Activated T-cell treated with anti-CD3 and anti-CD28 coated beads, Interleukin-2, amount 50 U/mL, for 1 hour (primary cell): ENCODE data around the gene CLCN7.
"Not testable (repeated sequence)": the region's sequence is repeated elsewhere in the genome, so short reads cannot be mapped to it uniquely, and the experiment has no call there.

Source experiments
- DNase-seq: peaks from one replicate; pipeline ENCODE4 v3.0.0-alpha.2; 2020

CLCN7 gene

GRCh38 chr16:1443980-1444729 is 30.7 kb downstream of the CLCN7 start, which contains the start of gene CCDC154:
CCDC154 (minus strand) TSS chr16:1444556; CDS start chr16:1444322, 234 bp downstream.
- DNase-seq: no peak

- DNase-seq: no peak
These were observed 31.3 kb downstream of the CLCN7 start for GRCh38 chr16:1443403-1443973.

GRCh38 chr16:1442697-1443096 is 32.1 kb downstream of the CLCN7 start:
- no peak for DNase-seq

- DNase-seq: no peak
These were observed 33.4 kb downstream of the CLCN7 start for GRCh38 chr16:1441391-1441829.

- not testable (repeated sequence) for DNase-seq
These were observed 35.1 kb downstream of the CLCN7 start for GRCh38 chr16:1439699-1440074.

- no peak for DNase-seq
These were observed 35.6 kb downstream of the CLCN7 start for GRCh38 chr16:1439058-1439698.

GRCh38 chr16:1438229-1439057 is 36.4 kb downstream of the CLCN7 start:
- no peak for DNase-seq

- DNase-seq: no peak
These were observed 37.2 kb downstream of the CLCN7 start for GRCh38 chr16:1437606-1438005.

- no peak for DNase-seq
These were observed 38.0 kb downstream of the CLCN7 start for GRCh38 chr16:1436731-1437355.

- no peak for DNase-seq
These were observed 38.7 kb downstream of the CLCN7 start for GRCh38 chr16:1435921-1436697.

GRCh38 chr16:1434644-1435592 is 39.9 kb downstream of the CLCN7 start:
- no peak for DNase-seq

- DNase-seq: no peak
These were observed 41.1 kb downstream of the CLCN7 start for GRCh38 chr16:1433756-1434155.

GRCh38 chr16:1433263-1433560 is 41.6 kb downstream of the CLCN7 start:
- DNase-seq: no peak

- DNase-seq: no peak
These were observed 42.2 kb downstream of the CLCN7 start for GRCh38 chr16:1432388-1433262.

GRCh38 chr16:1431497-1432270 is 43.1 kb downstream of the CLCN7 start:
- no peak for DNase-seq

GRCh38 chr16:1430759-1431496 is 43.9 kb downstream of the CLCN7 start, which contains the start of gene PERCC1:
PERCC1 (plus strand) TSS chr16:1431078; CDS start chr16:1432594, 1,516 bp downstream.
- no peak for DNase-seq

- DNase-seq: no peak
These were observed 44.5 kb downstream of the CLCN7 start for GRCh38 chr16:1430214-1430758.

- DNase-seq: no peak
These were observed 45.2 kb downstream of the CLCN7 start for GRCh38 chr16:1429631-1430030.
